Fibroblast of skin of right quadriceps (primary cell): Measurements from ENCODE around the gene CYP4F11.
A peak's percentile ranks its signal among the peaks of the same experiment; 100 is the strongest.
"Not testable (repeated sequence)": the region's sequence is repeated elsewhere in the genome, so short reads cannot be mapped to it uniquely, and the experiment has no call there.

Experiments used
- DNase-seq: peaks from one replicate; pipeline ENCODE4 v3.0.0-alpha.2; 2013

Gene CYP4F11

DNA sequence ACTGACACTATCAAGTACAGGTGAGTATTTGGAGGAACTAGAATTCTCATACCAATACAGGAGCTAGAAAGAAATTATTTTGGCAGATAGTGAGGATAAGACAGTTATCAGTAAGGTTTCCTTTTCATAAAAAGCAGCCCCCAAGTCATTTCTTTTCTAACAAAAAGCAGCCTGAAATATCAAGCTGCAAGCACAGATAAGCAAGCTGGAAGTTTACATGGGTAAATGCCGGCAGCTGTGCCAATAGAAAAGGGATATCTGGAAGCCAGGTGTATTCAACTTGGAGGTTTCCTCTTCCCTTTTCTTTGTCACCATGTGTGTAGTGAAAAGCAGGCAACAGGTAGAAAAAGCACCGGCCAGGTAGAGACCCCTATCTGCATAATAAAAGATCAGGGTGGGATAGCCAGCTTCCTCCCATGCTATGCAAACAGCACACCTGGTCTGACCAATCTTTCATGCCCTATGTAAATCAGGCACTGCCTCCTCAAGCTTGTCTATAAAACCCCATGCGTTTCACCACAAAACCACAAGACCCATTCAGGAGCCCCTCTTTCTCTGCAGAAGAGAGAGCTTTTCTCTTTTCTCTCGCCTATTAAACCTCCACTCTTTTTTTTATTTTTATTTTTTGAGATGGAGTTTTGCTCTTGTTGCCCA, 59.4 kb downstream of the CYP4F11 start:
- no peak for DNase-seq

DNA sequence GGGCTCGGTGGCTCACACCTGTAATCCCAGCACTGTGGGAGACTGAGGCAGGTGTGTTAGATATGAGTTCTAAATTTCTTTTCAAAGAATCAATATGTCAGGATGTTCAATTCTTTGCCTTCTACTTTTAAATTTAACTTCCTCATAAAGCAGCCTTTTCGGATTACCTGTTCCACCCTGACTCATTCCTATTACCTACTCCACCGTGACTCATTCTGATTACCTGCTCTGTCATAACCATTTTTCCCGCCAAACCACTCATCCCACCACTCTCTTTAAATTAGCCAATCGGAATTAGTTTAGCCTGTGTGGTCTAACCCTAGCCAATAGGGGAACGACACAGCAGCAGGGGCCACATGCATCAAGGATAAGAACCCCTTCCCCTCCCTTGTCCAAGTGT, 60.6 kb downstream of the CYP4F11 start:
- DNase-seq = not testable (repeated sequence)

DNA sequence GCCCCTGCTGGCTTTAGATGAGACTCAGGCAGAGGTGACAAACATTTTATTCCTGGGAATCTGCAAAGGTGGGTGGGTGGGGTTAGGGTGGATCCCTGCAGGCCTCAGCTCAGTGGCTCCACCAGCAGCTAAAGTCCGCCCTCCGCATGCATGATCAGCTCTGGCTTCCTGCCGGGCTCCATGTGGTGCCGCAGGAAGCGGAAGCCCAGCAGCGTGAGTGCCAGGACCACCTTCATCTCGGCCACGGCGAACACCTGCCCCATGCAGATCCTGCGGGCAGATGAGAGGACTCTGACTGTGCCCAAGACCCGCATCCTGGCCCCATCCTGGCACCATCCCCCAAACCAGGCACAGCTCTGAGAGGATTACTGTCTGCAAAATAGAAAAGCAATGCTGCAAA, 62.8 kb downstream of the CYP4F11 start:
- no peak for DNase-seq

DNA sequence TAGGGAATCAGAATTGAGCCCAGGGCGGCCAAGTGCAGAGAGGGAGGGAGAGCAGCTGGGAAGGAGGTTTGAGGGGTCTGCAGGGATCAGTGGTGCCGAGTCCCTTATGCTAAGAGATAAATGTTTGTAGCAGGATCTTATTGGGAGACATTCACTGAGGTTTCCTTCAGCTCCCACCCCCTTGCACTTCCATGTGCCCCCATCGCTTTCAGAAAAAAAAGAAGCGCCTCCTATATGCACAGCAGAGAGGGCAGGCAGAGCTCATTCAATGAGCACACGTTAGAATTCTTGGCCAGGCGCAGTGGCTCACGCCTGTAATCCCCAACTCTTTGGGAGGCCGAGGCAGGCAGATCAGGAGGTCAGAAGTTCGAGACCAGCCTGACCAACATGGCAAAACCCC, 64.5 kb downstream of the CYP4F11 start:
- DNase-seq = no peak

DNA sequence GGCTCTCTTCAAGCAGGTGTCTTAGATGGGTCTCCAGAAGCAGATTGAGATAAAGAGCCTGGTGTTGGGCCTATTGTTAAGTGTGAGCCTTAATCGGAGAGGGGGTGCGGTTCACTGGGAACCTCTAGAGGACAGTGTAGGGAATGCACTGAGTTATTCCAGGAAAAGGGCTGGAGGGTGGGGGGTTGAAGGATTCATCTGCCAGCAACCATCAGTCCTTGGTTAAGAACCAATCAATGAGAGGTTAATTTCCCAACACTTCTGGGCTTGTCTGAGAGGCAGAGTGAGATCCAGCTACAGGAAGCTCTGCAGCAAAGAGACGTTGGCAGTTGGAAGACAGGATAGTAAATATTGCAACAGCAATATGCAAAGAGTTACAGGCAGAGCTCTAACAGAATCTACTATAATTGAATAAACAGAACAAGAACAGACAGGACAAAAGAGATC, 65.2 kb downstream of the CYP4F11 start:
- peak; percentile 8 for DNase-seq

DNA sequence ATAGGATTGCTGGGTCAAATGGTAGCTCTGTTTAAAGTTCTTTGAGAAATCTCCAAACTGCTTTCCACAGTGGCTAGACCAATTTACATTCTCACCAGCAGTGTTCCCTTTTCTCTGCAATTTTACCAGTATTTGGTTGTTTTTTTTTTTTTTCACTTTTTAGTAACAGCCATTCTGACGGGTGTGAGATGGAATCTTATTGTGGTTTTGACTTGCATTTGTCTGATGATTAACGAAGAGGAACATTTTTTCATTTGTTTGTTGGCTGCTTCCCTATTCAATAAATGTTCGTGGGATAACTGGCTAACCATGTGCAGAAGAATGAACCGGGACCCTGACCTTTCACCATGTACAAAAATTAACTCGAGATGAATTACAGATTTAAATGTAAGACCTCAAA, 67.7 kb downstream of the CYP4F11 start:
- no peak for DNase-seq

DNA sequence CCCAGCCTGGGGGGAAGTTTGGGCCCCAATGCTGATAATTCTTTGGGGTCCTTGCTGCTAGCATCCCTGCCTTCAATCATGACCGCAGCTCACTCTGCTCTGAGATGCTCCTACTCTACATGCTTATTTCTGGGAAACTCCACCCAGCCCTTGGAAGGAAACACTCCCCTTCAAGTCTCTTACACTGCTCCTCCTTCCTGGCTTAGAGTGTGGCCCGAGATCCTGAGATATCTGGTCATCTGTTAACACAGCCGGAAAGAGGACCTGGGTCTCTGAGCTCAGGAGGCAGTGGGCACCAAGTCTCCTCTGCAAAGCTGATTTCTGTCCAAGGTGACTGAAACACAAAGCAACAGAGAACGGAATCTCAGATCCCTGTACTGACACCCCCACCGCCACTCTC, 69.5 kb downstream of the CYP4F11 start:
- DNase-seq = no peak

DNA sequence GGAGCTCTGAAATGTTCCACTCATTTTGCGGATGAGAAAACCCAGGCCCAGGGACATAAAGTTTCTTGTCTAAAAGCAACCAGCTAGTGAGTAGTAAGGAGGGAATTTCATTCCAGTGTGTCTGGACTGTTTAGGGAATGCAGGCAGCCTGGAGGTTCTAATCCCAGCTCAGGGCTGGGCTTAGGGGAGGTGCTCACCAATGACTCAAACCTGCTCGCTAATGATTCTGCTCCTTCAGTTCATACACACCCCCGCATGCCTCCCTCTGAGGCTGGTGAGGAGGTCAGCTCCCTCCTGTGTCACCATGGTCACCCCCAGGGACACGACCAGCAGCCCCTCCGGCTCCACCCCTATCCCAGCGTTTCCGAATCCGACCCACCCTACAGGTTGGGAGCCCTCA, 71.1 kb downstream of the CYP4F11 start:
- DNase-seq = no peak

DNA sequence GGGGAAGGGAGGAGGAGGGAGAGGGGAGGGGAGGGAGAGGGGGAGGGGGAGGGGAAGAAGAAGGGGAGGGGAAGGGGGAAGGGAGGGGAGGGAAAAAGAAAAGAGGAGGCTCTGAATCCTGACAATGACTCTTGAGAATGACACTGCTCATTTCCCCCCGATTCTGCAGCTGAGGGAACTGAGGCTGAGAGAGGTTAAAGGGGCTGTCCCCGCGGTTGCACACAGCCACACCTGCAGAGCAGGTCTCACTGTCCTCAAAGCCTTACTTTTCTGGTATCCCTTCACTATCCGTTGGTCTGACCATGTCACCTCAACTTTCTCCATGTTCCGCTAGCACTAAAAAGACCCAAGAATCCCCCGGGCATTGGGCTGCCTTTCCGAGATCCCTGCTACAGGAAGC, 71.9 kb downstream of the CYP4F11 start:
- no peak for DNase-seq
